GM12892 (cell line): ENCODE measurements around the gene TMEM168.

Experiments
- POLR2A ChIP-seq: IDR thresholded peaks from 2 replicates; pipeline ENCODE4 v1.6.1; 2011; ENCODE audit warnings: low read depth, low read length, control low read depth
- POLR2AphosphoS5 ChIP-seq: IDR thresholded peaks from 2 replicates; pipeline ENCODE4 v1.6.1; 2011; ENCODE audit warnings: low read depth, low read length, control low read depth
- TAF1 ChIP-seq: IDR thresholded peaks from 2 replicates; pipeline ENCODE4 v1.6.1; 2011; ENCODE audit warnings: low read depth, mild to moderate bottlenecking, control low read depth, low read length, borderline replicate concordance

DNA sequence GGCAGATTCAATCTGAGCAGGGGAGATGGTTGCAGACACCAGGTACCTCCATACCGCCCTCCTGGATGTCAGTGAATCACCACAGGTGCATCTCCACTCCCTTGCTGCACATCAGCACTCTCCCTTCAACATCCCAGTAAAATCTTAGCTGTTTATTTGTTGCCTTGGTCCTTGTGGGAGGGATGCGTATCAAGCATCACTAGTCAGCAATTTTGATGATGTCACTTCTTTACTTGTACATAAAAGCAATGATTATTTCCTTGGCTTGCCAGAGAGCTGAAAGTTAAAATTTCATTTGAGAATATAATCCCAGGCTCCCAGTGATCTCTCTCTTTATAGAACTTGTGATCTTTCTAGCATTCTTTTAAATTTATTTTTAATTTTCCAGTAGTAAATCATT is 49.5 kb downstream of the TMEM168 start:
- TF ChIP-seq TAF1 (no peak), POLR2AphosphoS5 (no peak), POLR2A (no peak)
